ENCODE results near the gene NEDD8. TPM values are rescaled to one million over a fixed set of nuclear protein-coding genes. Genes with fewer than 3 reads are reported as not detected.

Gene NEDD8
- total RNA-seq, 6 experiments from 2014 or later = 60.0 to 72.9 (median 68.7) TPM

DNA sequence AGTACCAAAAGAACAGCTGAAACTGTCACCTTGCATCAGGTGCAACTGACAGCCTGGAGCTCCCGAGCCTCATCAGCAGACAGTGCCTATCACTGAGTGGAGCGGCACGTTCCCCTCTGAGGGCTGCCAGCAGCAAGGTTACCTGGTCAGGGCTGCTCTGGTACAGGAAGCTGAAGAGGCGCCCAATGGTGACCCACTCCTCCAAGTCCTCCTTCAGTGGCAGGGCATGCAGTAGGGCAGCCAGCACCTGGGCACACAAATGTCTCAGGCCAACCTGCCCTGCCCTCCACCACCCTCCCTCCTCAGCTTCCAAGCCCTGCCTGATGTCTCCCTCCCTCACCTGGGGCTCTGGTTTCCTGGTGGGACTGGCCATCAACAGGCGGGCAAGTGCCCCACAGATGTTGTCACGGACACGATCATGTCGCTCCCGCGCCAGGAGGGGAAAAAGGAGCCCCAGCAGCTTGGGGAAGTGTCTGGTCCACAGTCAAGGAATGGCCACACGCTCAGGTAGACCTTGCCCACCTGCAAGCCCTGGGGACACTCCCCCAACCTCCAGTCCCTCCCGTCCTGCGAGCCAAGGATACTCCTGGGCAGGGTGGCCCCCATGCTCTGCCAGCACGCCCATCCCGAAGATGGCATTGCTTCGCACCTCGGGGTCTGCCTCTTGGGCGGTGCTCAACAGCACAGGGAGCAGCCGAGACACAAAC, 50.6 kb downstream of the NEDD8 start:
- Histone ChIP-seq H3K27ac (no peak overlapping the region), H3K36me3 (peaks cover 0 to 47% (median 18%) of the 10 kb centered on the region in 4 donors), H3K9me3 (no peaks in the 10 kb centered on the region), H3K27me3 (no peaks in the 10 kb centered on the region), H3K4me3 (no peak overlapping the region), H3K4me1 (peaks cover 0 to 23% (median 11%) of the 10 kb centered on the region in 4 donors)
- TF ChIP-seq, protein P1, sequence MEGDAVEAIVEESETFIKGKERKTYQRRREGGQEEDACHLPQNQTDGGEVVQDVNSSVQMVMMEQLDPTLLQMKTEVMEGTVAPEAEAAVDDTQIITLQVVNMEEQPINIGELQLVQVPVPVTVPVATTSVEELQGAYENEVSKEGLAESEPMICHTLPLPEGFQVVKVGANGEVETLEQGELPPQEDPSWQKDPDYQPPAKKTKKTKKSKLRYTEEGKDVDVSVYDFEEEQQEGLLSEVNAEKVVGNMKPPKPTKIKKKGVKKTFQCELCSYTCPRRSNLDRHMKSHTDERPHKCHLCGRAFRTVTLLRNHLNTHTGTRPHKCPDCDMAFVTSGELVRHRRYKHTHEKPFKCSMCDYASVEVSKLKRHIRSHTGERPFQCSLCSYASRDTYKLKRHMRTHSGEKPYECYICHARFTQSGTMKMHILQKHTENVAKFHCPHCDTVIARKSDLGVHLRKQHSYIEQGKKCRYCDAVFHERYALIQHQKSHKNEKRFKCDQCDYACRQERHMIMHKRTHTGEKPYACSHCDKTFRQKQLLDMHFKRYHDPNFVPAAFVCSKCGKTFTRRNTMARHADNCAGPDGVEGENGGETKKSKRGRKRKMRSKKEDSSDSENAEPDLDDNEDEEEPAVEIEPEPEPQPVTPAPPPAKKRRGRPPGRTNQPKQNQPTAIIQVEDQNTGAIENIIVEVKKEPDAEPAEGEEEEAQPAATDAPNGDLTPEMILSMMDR (IDR thresholded peaks at IDR 0.05) = no peak
- TF ChIP-seq POLR2A (IDR thresholded peaks at IDR 0.05) = no peak
- intact Hi-C loops (cut with DNase I) = no loop called here
- WGBS (ENCODE audit: insufficient coverage, low coverage, low lambda C conversion rate, missing lambda C conversion rate) = 100% methylated on average over 1 of the region's 19 CpGs
- ATAC-seq = no peak
- DNase-seq = peak in 1 of 3 donors; percentile 52

DNA sequence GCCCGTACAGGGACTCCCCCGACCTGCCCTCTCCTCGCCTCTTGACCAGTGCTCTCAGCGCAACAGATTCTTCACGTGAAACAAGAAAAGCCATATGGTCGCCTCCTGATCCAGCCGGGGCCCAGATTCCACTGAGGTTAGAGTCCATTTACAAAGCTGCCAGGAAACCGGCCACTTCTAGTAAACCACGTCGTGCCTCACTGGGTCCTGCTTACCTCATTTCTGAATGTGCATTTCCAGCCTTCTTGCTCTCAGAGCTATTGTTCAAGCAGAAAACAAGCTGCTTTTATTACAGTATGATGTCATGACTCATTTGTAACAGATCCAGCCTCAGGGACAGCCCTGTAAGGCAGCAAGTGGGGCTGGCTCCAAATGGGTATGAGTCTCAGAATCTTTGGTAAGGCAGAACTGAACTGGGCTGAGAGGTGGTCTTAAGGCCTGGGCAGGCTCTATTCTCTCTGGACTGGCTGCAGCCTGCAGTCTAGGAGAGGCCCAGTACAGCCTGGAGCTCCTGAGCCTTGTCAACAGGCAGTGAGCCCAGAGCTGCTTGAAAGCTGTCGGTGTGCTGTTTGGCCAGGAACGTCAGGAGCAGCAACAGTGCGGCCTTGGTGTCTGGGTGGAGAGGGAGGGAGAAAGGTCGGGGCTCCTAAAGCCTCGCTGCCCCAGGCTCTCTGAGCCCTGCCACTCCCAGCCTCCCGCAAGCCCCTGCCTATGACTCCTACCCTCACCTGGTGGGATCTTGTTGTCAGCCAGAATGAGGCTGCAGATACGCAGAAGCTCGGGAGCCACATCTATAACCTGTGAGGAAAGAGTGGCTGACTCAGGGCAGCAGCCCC, 52.0 kb downstream of the NEDD8 start:
- intact Hi-C loops (cut with DNase I) = no loop called here
- Histone ChIP-seq H3K4me3 (no peak overlapping the region), H3K4me1 (peaks cover 0 to 23% (median 11%) of the 10 kb centered on the region in 4 donors), H3K36me3 (peaks cover 0 to 34% (median 15%) of the 10 kb centered on the region in 4 donors), H3K27ac (peak overlapping the region; percentile 54 to 86 (median 80)), H3K27me3 (no peaks in the 10 kb centered on the region), H3K9me3 (no peaks in the 10 kb centered on the region)
- DNase-seq (peak; percentile 49 to 83 (median 79)), ATAC-seq (peak; percentile 75 to 87 (median 78))
- WGBS (ENCODE audit: insufficient coverage, low coverage, low lambda C conversion rate, missing lambda C conversion rate) = 18% methylated on average over 4 of the region's 18 CpGs
- TF ChIP-seq POLR2A (IDR thresholded peaks at IDR 0.05) = peak; percentile 16
- TF ChIP-seq, protein P1 (IDR thresholded peaks at IDR 0.05) = no peak

DNA sequence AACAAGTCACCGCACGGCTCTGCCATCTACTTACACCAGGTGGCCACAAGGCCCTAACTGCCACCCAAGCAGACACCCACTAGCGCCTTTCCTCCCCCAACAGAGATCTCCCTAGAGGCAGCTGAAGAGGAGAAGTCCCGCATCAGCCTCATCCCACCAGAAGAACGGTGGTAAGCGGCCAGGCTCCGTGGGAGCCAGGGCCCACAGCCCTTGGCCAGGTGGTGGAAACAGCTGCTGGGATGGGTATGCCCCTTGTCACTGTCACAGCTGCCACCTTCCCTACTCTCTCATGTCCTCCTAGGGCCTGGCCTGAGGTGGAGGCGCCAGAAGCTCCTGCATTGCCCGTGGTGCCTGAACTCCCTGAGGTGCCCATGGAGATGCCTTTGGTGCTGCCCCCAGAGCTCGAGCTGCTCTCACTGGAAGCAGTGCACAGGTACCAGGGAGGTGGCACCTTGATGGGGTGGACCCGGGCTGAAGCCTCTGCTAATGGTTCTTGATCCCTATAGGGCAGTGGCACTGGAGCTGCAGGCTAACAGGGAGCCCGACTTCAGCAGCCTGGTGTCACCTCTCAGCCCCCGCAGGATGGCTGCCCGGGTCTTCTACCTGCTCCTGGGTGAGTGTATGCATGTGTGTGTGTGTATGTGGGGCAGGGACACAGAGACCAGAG, 52.7 kb downstream of the NEDD8 start:
- Histone ChIP-seq H3K27ac (peak overlapping the region in 2 of 3 donors; percentile 80 to 86), H3K4me1 (peaks cover 0 to 23% (median 11%) of the 10 kb centered on the region in 4 donors), H3K4me3 (no peak overlapping the region), H3K27me3 (no peaks in the 10 kb centered on the region), H3K9me3 (no peaks in the 10 kb centered on the region), H3K36me3 (peaks cover 0 to 30% (median 11%) of the 10 kb centered on the region in 4 donors)
- TF ChIP-seq, protein P1 (IDR thresholded peaks at IDR 0.05) = no peak
- no peak for TF ChIP-seq POLR2A (IDR thresholded peaks at IDR 0.05)
- ATAC-seq (peak in 2 of 4 donors; percentile 2 to 4), DNase-seq (no peak)
- 93% methylated on average over 3 of the region's 14 CpGs for WGBS (ENCODE audit: insufficient coverage, low coverage, low lambda C conversion rate, missing lambda C conversion rate)
- intact Hi-C loops (cut with DNase I) = no loop called here

DNA sequence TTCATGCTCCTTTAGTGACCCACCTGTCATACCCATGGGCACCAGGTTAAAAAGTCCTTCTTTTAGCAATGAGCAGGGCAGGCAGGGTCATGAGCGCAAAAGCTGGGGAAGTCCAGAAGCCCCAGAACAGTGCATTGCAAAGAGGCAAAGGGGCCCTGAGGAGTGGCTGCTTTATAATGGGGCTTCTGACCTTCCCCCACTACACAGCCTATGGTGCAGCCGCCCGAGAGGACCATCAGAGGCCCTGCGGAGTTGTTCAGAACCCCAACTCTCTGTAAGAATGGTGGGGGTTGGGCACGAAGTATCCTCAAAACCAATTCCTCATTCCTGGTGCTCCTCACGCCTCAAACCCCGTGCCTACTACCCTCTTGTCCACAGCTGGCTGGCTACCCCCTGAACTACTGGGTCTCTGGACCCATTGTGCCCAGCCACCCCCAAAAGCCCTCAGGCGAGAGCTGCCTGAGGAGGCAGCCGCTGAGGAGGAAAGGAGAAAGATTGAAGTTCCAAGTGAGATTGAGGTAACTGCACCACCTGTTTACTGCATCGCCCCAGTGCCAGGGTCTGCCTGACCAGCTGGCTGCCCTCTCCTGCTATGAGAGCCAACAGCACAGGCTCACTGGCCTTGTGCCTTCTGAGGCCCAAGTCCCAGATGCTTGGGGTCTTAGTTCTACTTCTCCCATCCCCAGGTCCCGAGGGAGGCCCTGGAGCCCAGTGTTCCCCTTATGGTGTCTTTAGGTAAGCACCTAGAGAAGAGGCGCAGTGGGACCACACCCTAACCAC, 53.6 kb downstream of the NEDD8 start:
- H3K4me1 ChIP-seq = peaks cover 0 to 23% (median 11%) of the 10 kb centered on the region in 4 donors
- TF ChIP-seq POLR2A (IDR thresholded peaks at IDR 0.05) = no peak
- TF ChIP-seq, protein P1 (IDR thresholded peaks at IDR 0.05) = no peak
- no peaks in the 10 kb centered on the region for H3K9me3 ChIP-seq
- peak overlapping the region in 2 of 3 donors; percentile 80 to 86 for H3K27ac ChIP-seq
- ATAC-seq (peak in 2 of 4 donors; percentile 26 to 49), DNase-seq (peak in 1 of 3 donors; percentile 68)
- H3K27me3 ChIP-seq = no peaks in the 10 kb centered on the region
- intact Hi-C loops (cut with DNase I) = no loop called here
- peaks cover 0 to 23% (median 9%) of the 10 kb centered on the region in 4 donors for H3K36me3 ChIP-seq
- no peak overlapping the region for H3K4me3 ChIP-seq
- 84% methylated on average over 4 of the region's 12 CpGs for WGBS (ENCODE audit: insufficient coverage, low coverage, low lambda C conversion rate, missing lambda C conversion rate)

Measured in right lobe of liver (tissue), 6 donors.